ENCODE results near the gene RIPOR2. TPM values are rescaled to one million over a fixed set of nuclear protein-coding genes. Genes with fewer than 3 reads are reported as not detected.
A peak's percentile ranks its signal among the peaks of the same experiment; 100 is the strongest.
"Not testable (repeated sequence)": the region's sequence is repeated elsewhere in the genome, so short reads cannot be mapped to it uniquely, and the experiment has no call there.

Gene RIPOR2
- total and polyA plus RNA-seq, 8 donors = 2.0 to 19.3 (median 9.4) TPM; not detected in 1

DNA sequence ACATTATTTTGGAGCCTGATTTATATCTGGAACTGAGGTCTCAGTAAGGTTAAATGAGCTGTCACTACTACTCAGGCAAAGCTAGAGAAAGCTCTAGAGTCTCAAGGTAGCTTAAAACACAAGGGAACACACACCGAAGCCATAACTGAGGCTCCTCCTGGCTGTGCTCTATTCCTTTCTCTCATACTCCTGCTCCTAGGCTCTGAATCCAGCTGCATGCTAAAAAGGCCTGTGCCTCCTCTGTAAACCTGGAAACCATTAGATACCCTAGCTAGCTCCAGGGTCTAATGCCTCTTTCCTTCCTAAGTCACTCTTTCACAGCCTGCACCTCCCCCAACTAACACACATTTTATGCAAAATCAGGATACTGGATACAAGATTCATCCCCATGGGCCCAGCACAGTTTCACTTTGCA, 17.1 kb downstream of the RIPOR2 start:
- no peak overlapping the region for H3K4me3 ChIP-seq
- TF ChIP-seq POLR2AphosphoS5 (IDR thresholded peaks at IDR 0.05) (no peak), EP300 (IDR thresholded peaks at IDR 0.05) (no peak)
- no peaks in the 10 kb centered on the region for H3K27me3 ChIP-seq
- intact Hi-C loops (cut with DNase I; ENCODE audit: low total_unique reads) = no loop called here
- no peaks in the 10 kb centered on the region for H3K9me3 ChIP-seq
- 73 to 91% (median 85%) methylated on average over 1 of the region's 1 CpG for WGBS, 5 donors
- DNase-seq = no peak
- H3K36me3 ChIP-seq = no peaks in the 10 kb centered on the region
- peaks cover 0 to 19% (median 14%) of the 10 kb centered on the region in 4 donors for H3K4me1 ChIP-seq
- H3K27ac ChIP-seq = no peak overlapping the region

DNA sequence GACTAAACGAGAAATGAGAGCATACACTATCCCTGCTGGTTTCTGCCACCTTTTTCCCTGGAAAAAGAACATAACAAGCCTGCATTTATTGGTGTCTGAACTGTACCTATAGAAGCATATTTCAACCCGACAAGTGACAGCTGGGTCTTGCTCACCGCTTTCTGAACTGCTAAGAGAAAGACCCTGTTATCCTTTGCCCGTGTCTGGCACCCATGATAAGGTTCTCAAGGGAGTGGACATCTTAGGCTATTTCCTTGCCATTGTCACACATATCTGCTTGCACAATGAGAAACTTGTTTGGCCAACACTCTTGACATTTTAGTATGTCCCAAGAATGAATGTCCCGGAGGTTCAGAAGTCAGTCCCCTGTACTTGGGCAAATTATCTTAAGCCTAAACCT, 19.3 kb downstream of the RIPOR2 start:
- H3K4me3 ChIP-seq = no peak overlapping the region
- no peaks in the 10 kb centered on the region for H3K27me3 ChIP-seq
- no peak for DNase-seq
- peaks cover 6 to 27% (median 21%) of the 10 kb centered on the region in 4 donors for H3K4me1 ChIP-seq
- WGBS, 5 donors = 71 to 92% (median 85%) methylated on average over 5 of the region's 5 CpGs
- TF ChIP-seq POLR2A (IDR thresholded peaks at IDR 0.05) = no peak
- TF ChIP-seq, protein P1, sequence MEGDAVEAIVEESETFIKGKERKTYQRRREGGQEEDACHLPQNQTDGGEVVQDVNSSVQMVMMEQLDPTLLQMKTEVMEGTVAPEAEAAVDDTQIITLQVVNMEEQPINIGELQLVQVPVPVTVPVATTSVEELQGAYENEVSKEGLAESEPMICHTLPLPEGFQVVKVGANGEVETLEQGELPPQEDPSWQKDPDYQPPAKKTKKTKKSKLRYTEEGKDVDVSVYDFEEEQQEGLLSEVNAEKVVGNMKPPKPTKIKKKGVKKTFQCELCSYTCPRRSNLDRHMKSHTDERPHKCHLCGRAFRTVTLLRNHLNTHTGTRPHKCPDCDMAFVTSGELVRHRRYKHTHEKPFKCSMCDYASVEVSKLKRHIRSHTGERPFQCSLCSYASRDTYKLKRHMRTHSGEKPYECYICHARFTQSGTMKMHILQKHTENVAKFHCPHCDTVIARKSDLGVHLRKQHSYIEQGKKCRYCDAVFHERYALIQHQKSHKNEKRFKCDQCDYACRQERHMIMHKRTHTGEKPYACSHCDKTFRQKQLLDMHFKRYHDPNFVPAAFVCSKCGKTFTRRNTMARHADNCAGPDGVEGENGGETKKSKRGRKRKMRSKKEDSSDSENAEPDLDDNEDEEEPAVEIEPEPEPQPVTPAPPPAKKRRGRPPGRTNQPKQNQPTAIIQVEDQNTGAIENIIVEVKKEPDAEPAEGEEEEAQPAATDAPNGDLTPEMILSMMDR (IDR thresholded peaks at IDR 0.05) = no peak
- TF ChIP-seq EP300 (IDR thresholded peaks at IDR 0.05) = no peak
- no peak for TF ChIP-seq POLR2AphosphoS5 (IDR thresholded peaks at IDR 0.05)
- H3K9me3 ChIP-seq = no peaks in the 10 kb centered on the region
- no peaks in the 10 kb centered on the region for H3K36me3 ChIP-seq
- intact Hi-C loops (cut with DNase I; ENCODE audit: low total_unique reads) = no loop called here
- H3K27ac ChIP-seq = no peak overlapping the region

DNA sequence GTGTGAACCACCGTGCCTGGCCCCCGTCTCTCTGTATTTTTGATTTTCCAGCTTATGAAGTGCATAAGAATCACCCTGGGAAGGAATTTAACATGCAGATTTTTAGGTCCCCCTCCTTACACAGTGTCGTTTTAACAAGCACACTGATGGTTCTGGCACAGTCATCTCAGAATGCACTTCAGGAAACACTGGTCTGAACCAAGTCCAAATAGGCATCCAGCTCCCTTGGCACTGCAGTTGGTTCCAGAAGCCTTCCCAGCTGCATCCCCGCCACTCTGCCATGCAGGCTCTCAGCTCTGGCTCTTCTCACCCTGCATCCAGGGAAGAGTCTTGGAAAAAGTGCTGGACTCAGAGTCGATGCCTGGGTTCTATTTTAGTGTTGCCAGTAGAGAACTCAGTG, 20.1 kb downstream of the RIPOR2 start:
- H3K36me3 ChIP-seq = no peaks in the 10 kb centered on the region
- peaks cover 0 to 3% (median 0%) of the 10 kb centered on the region in 3 donors for H3K27me3 ChIP-seq
- WGBS, 5 donors = 71 to 92% (median 89%) methylated on average over 5 of the region's 5 CpGs
- H3K4me1 ChIP-seq = peaks cover 10 to 34% (median 26%) of the 10 kb centered on the region in 4 donors
- H3K27ac ChIP-seq = no peak overlapping the region
- H3K9me3 ChIP-seq = no peaks in the 10 kb centered on the region
- intact Hi-C loops (cut with DNase I; ENCODE audit: low total_unique reads) = no loop called here
- DNase-seq = no peak
- H3K4me3 ChIP-seq = no peak overlapping the region
- TF ChIP-seq, protein P1 (IDR thresholded peaks at IDR 0.05) = no peak
- TF ChIP-seq EP300 (IDR thresholded peaks at IDR 0.05) (no peak), POLR2A (IDR thresholded peaks at IDR 0.05) (no peak), POLR2AphosphoS5 (IDR thresholded peaks at IDR 0.05) (no peak)

DNA sequence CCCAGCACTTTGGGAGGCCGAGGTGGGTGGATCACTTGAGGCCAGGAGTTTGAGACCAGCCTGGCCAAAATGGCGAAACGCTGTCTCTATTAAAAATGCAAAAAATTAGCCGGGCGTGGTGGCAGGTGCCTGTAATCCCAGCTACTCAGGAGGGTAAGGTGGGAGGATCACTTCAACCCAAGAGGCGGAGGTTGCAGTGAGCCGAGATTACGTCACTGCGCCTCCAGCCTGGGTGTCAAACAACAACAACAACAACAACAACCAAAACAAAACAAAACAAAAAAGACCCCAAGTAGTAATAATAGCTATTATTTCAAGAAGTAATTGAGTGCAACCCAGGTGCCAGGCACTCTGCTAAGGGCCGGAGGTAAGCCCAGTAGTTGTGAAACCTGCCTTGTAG, 21.7 kb downstream of the RIPOR2 start:
- H3K27me3 ChIP-seq; intact Hi-C loops (cut with DNase I; ENCODE audit: low total_unique reads); H3K36me3 ChIP-seq; H3K4me3 ChIP-seq; H3K9me3 ChIP-seq; DNase-seq; H3K27ac ChIP-seq: not testable (repeated sequence)
- H3K4me1 ChIP-seq = peaks cover 17 to 39% (median 30%) of the 10 kb centered on the region in 4 donors
- WGBS, 5 donors = 96 to 98% (median 97%) methylated on average over 10 of the region's 10 CpGs

DNA sequence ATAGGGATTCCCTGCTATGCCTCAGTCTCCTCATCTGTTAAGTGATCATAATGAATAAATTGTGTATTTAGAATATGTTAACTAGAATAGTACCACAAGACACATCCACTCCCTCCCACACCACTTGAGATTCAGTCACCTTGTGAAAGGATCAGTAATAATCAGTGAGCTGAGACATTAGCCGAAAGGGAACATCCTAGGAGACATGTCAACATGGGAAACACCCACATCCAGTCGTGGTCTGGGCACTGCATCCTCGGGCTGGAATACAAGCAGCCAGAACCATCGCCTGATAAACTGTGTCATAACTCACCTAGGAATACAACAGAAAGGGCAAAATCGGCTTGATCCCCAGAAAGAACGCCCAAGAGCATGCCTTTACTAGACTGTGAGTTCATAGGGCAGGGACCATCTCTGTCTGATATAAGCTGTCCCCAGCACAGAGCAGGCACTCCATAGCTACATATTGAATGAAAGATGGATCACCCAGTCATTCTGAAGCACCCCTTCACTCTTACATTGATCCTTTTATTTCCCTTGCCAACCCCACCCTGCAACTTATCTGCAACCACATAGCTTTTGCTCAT, 23.9 kb downstream of the RIPOR2 start:
- intact Hi-C loops (cut with DNase I; ENCODE audit: low total_unique reads) = no loop called here
- Histone ChIP-seq H3K36me3 (no peaks in the 10 kb centered on the region), H3K27me3 (peaks cover 0 to 7% (median 0%) of the 10 kb centered on the region in 3 donors), H3K9me3 (no peaks in the 10 kb centered on the region), H3K4me3 (peak overlapping the region; percentile 57 to 73 (median 66)), H3K27ac (peak overlapping the region in 1 of 5 donors; percentile 85), H3K4me1 (peaks cover 17 to 51% (median 33%) of the 10 kb centered on the region in 4 donors)
- no peak for DNase-seq
- TF ChIP-seq POLR2AphosphoS5 (IDR thresholded peaks at IDR 0.05) = no peak
- no peak for TF ChIP-seq POLR2A (IDR thresholded peaks at IDR 0.05)
- TF ChIP-seq EP300 (IDR thresholded peaks at IDR 0.05) = no peak
- TF ChIP-seq, protein P1 (IDR thresholded peaks at IDR 0.05) = no peak
- WGBS, 5 donors = 66 to 83% (median 74%) methylated on average over 6 of the region's 6 CpGs

Data from stomach (tissue), 9 donors.